Breast epithelium (tissue), 4 donors: ENCODE data around the gene ZNF497. TPM values are rescaled to one million over a fixed set of nuclear protein-coding genes. Genes with fewer than 3 reads are reported as not detected.
A peak's percentile ranks its signal among the peaks of the same experiment; 100 is the strongest.
"Not testable (repeated sequence)": the region's sequence is repeated elsewhere in the genome, so short reads cannot be mapped to it uniquely, and the experiment has no call there.

Source experiments
- DNase-seq, 2 donors: peaks; one replicate each; pipeline ENCODE4 v3.0.0-alpha.2; 2019; ENCODE audit warnings: low spot score in 2 of 2
- H3K27ac ChIP-seq, 2 donors: fragments of 200-600 bp; sonication (generic) in 1 of 2; one replicate each; pipeline ENCODE4 v1.5.1; 2016 to 2019; ENCODE audit warnings: mild to moderate bottlenecking in 1 of 2
- H3K27me3 ChIP-seq, 2 donors: fragments of 200-600 bp; sonication (generic) in 1 of 2; one replicate each; pipeline versions ENCODE4 v1.5.1 to v1.6.0; 2017 to 2019; ENCODE audit warnings: control low read depth in 1 of 2, mild to moderate bottlenecking in 1 of 2
- H3K36me3 ChIP-seq: fragments of 200-600 bp; one replicate; pipeline ENCODE4 v1.5.1; 2019
- H3K4me1 ChIP-seq, 2 donors: fragments of 200-600 bp; sonication (generic); one replicate each; pipeline ENCODE4 v1.5.1; 2016 to 2019; ENCODE audit warnings: control low read depth in 1 of 2
- H3K4me3 ChIP-seq, 3 donors: fragments of 200-600 bp; sonication (generic); 1 replicate in 2 of 3; 2 replicates in 1 of 3; pipeline ENCODE4 v1.5.1; 2016 to 2019; ENCODE audit warnings: mild to moderate bottlenecking in 3 of 3, moderate library complexity in 2 of 3
- H3K9me3 ChIP-seq, 2 donors: fragments of 200-600 bp; sonication (generic) in 1 of 2; one replicate each; pipeline ENCODE4 v1.5.1; 2016 to 2019; ENCODE audit warnings: control low read depth in 1 of 2
- POLR2A ChIP-seq: fragments of 450-650 bp; IDR thresholded peaks from one replicate; pipeline ENCODE4 v1.6.1; 2016; ENCODE audit warnings: antibody characterized with exemption, mild to moderate bottlenecking, moderate library complexity
- POLR2AphosphoS5 ChIP-seq, 3 donors: sonication (generic); formaldehyde crosslinking; IDR thresholded peaks; one replicate each; pipeline ENCODE4 v1.6.1; 2017; ENCODE audit warnings: antibody characterized with exemption in 3 of 3
- intact Hi-C: fragments of 100-400 bp; cut with DNase I; formaldehyde crosslinking; loops from one replicate; pipeline ENCODE4 v1.15.1; 2023; ENCODE audit warnings: low total_unique reads
- total RNA-seq, 3 donors: library from RNA; depleted of rRNA; stranded (reverse); fragments of >200 nt; gene quantifications; one replicate each; pipeline ENCODE4 v1.1.0, GENCODE V29; 2016
- TF ChIP-seq, protein P1 (sequence below), 3 donors: fragments of 450-650 bp; IDR thresholded peaks; one replicate each; pipeline ENCODE4 v1.5.1; 2016 to 2017; ENCODE audit warnings: antibody characterized with exemption in 3 of 3, mild to moderate bottlenecking in 3 of 3, moderate library complexity in 3 of 3

The ZNF497 gene
- total RNA-seq, 3 donors from 2014 or later = 0.80 to 5.3 (median 3.6) TPM

DNA sequence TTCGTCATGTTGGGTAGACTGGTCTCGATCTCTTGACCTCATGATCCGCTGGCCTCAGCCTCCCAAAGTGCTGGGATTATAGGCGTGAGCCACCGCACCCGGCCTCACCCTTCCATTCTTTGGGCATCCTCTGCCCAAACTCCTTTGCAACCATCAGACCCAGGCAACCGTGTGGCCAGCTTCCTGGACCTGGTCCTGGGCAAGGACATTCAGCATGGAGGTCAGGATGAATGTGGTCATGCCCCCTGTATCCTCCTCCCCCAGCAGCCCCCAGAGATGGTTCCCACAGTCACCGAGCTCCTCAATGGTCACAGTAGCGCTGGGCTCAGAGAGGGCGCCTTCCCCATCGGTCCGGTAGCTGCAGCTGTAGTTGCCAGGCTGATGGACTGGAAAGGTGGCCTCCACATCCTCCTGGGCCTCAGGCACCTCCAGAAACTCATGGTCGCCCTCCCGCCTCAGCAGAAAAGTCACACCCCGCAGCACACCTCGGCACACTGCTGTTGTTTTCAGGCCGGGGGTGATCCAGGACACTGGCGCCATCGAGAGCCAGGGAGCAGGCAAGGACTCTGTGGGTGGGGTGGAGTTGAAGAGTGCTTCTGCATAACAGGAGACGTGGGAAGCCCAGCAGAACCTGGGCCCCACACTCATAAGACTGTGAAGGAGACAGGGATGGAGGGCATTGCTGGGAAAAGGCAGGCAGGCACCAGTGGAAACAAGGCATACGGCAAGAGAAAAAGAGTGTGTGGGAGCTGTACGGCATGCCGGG is 10.4 kb downstream of the ZNF497 start:
- Histone ChIP-seq H3K36me3 (no peaks in the 10 kb centered on the region), H3K9me3 (no peaks in the 10 kb centered on the region), H3K4me3 (no peak overlapping the region), H3K27ac (no peak overlapping the region), H3K27me3 (no peaks in the 10 kb centered on the region), H3K4me1 (no peaks in the 10 kb centered on the region)
- no peak for DNase-seq
- intact Hi-C loops = no loop called here
- TF ChIP-seq POLR2AphosphoS5 (IDR thresholded peaks at IDR 0.05) (no peak), POLR2A (no peak)
- TF ChIP-seq, protein P1, sequence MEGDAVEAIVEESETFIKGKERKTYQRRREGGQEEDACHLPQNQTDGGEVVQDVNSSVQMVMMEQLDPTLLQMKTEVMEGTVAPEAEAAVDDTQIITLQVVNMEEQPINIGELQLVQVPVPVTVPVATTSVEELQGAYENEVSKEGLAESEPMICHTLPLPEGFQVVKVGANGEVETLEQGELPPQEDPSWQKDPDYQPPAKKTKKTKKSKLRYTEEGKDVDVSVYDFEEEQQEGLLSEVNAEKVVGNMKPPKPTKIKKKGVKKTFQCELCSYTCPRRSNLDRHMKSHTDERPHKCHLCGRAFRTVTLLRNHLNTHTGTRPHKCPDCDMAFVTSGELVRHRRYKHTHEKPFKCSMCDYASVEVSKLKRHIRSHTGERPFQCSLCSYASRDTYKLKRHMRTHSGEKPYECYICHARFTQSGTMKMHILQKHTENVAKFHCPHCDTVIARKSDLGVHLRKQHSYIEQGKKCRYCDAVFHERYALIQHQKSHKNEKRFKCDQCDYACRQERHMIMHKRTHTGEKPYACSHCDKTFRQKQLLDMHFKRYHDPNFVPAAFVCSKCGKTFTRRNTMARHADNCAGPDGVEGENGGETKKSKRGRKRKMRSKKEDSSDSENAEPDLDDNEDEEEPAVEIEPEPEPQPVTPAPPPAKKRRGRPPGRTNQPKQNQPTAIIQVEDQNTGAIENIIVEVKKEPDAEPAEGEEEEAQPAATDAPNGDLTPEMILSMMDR (IDR thresholded peaks at IDR 0.05) = no peak

DNA sequence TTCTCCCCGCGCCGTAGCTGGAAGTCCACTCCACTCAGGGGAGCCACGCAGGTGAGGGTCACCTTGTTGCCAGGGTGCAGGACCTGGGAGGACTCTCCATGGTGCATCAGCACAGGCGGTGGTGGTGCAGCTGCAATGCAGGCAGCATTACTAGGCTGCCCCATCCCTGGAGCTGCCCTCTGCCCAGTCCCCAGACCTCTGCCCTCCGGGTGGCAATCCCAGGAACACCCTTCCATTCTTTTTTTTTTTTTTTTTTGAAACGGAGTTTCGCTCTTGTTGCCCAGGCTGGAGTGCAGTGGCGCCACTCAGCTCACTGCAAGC is 11.0 kb downstream of the ZNF497 start:
- H3K4me1 ChIP-seq = no peaks in the 10 kb centered on the region
- H3K4me3 ChIP-seq = no peak overlapping the region
- no peaks in the 10 kb centered on the region for H3K9me3 ChIP-seq
- no peaks in the 10 kb centered on the region for H3K36me3 ChIP-seq
- H3K27ac ChIP-seq = no peak overlapping the region
- DNase-seq = no peak
- intact Hi-C loops = no loop called here
- H3K27me3 ChIP-seq = no peaks in the 10 kb centered on the region
- TF ChIP-seq POLR2A (no peak), POLR2AphosphoS5 (IDR thresholded peaks at IDR 0.05) (no peak)
- TF ChIP-seq, protein P1 (IDR thresholded peaks at IDR 0.05) = no peak

DNA sequence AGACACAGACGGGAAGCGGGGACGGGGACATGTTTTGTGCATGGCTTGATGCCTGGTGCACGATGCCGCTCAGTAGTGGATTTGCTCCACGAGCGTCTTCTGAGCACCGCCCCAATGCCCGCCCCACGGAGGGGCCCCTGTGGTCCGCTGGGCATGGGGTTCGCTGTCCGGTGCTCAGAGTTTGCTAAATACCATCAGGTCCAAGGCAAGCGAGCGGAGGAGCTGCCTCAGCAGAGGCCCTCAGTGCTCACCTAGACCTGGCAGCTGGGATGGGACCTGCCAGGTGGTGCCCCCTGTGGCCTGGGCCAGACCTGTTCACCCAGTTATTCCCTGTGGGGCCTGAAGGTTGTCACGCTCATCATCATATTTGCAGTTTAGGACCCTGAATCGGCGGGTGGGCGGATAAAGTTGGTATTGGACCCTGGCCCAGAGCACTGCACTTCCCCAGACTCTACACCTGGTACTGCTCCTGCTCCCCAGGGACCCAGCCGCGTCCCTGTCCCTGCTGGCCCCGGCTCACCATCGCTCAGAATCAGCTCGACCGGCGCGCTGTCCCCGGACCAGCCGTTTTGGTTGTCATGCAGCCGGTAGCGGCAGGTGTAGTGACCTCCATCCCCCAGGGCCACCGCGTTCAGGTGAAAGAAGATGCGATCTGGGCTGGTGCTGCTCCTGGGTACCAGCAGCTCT is 11.5 kb downstream of the ZNF497 start:
- no peaks in the 10 kb centered on the region for H3K4me1 ChIP-seq
- intact Hi-C loops = no loop called here
- H3K27me3 ChIP-seq = no peaks in the 10 kb centered on the region
- no peaks in the 10 kb centered on the region for H3K36me3 ChIP-seq
- TF ChIP-seq POLR2AphosphoS5 (IDR thresholded peaks at IDR 0.05) (no peak), POLR2A (no peak)
- TF ChIP-seq, protein P1 (IDR thresholded peaks at IDR 0.05) = no peak
- H3K4me3 ChIP-seq = no peak overlapping the region
- H3K9me3 ChIP-seq = no peaks in the 10 kb centered on the region
- no peak for DNase-seq
- no peak overlapping the region for H3K27ac ChIP-seq

DNA sequence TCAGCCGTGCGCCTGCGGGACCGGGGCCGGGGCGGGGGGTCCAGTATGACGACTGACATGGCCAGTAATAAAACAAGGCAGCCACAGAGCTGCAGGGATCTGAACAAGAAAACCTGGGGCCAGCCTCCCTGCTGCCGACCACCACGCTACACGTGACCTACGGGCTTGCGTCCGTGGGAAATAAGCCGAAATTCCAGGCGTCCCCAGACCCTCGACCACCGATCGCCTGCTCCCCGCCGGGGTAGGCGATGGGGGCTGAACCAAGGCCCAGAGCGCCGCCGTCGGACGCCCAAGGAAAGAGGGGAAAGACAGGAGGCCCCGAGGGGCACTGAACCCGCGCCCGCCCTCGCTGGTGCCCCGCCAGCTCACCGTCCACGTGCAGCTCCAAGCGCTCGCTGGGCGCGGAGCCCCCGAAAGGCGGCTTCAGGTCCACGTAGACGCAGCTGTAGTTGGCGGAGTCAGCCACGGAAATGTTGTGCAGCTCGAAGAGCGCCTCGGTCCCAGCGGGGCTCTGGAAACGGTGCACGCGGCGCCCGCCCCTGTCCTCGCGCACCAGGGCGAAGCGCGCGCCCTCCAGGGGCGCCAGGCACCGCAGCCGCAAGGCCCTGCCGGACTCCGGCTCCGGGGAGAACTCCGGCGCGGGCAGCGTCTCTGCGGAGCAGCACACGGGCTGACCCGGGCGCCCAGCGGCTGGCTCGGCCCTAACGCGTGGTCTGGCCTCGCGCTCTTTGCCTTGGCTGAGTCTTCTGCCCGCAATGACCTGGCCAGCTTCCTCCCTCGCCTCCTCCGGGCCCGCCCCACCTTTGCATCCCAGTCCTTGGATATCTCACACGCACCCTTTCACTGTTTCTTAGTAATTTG is 12.3 kb downstream of the ZNF497 start:
- DNase-seq = no peak
- Histone ChIP-seq H3K36me3 (no peaks in the 10 kb centered on the region), H3K27ac (no peak overlapping the region), H3K4me3 (peak overlapping the region in 2 of 3 donors; percentile 7 to 28), H3K27me3 (no peaks in the 10 kb centered on the region), H3K4me1 (no peaks in the 10 kb centered on the region), H3K9me3 (no peaks in the 10 kb centered on the region)
- TF ChIP-seq POLR2AphosphoS5 (IDR thresholded peaks at IDR 0.05) = no peak
- TF ChIP-seq, protein P1 (IDR thresholded peaks at IDR 0.05) = no peak
- TF ChIP-seq POLR2A = no peak
- intact Hi-C loops = no loop called here

DNA sequence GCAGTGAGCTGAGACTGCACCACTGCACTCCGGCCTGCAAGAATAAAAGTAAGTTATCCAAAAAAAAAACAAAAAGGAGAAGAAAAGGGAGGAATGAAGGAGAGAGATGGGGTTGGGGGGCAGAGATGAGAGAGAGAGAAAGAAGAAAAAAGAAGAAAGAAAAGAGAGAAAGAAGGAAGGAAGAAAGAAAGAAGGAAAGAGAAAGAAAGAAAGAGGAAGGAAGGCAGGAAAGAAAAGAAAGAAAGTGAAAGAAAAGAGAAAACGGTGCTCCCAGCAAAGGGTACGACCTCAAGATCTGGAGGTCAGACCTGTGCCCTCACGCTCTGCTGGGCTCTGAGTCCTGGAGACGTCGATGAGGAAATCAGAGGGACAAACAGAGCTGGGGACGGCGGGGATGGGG is 13.0 kb downstream of the ZNF497 start:
- Histone ChIP-seq H3K27me3 (no peaks in the 10 kb centered on the region), H3K9me3 (no peaks in the 10 kb centered on the region), H3K36me3 (no peaks in the 10 kb centered on the region), H3K27ac (no peak overlapping the region), H3K4me3 (no peak overlapping the region), H3K4me1 (no peaks in the 10 kb centered on the region)
- intact Hi-C loops = no loop called here
- DNase-seq = no peak
- TF ChIP-seq, protein P1 (IDR thresholded peaks at IDR 0.05) = no peak
- TF ChIP-seq POLR2AphosphoS5 (IDR thresholded peaks at IDR 0.05) = no peak

DNA sequence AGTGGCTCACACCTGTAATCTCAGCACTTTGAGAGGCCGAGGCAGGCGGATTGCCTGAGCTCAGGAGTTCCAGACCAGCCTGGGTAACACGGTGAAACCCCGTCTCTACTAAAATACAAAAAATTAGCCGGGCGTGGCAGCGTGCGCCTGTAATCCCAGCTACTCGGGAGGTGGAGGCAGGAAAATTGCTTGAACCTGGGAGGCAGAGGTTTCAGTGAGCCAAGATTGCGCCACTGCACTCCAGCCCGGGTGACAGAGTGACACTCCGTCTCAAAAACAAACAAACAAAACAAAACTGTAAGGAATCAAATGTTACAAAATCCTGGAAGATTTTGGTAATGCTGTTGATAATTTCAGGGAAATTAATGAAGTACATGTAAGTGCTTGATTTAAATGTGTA is 14.5 kb downstream of the ZNF497 start:
- H3K9me3 ChIP-seq, intact Hi-C loops, H3K4me1 ChIP-seq, DNase-seq, H3K27me3 ChIP-seq, H3K36me3 ChIP-seq: not testable (repeated sequence)
- Histone ChIP-seq H3K27ac (peak overlapping the region; percentile 86 to 93), H3K4me3 (peak overlapping the region; percentile 52 to 97 (median 60))
